T-helper 2 cell treated with Interferon-gamma antibody and Interleukin-4, amounts not matched to agents 100 ng/mL and 5 ng/mL, for 36 hours (primary cell): ENCODE data around the gene TNNC2. TPM values are rescaled to one million over a fixed set of nuclear protein-coding genes. Genes with fewer than 3 reads are reported as not detected.

Experiments
- intact Hi-C: fragments of 100-400 bp; cut with micrococcal nuclease; formaldehyde crosslinking; loops from one replicate; pipeline ENCODE4 v1.15.1; 2023
- total RNA-seq: library from RNA; stranded (reverse); gene quantifications from 2 replicates; pipeline ENCODE4 v1.2.3, GENCODE V29; 2022

Gene TNNC2
- total RNA-seq, 1 donor from 2014 or later = not detected

DNA sequence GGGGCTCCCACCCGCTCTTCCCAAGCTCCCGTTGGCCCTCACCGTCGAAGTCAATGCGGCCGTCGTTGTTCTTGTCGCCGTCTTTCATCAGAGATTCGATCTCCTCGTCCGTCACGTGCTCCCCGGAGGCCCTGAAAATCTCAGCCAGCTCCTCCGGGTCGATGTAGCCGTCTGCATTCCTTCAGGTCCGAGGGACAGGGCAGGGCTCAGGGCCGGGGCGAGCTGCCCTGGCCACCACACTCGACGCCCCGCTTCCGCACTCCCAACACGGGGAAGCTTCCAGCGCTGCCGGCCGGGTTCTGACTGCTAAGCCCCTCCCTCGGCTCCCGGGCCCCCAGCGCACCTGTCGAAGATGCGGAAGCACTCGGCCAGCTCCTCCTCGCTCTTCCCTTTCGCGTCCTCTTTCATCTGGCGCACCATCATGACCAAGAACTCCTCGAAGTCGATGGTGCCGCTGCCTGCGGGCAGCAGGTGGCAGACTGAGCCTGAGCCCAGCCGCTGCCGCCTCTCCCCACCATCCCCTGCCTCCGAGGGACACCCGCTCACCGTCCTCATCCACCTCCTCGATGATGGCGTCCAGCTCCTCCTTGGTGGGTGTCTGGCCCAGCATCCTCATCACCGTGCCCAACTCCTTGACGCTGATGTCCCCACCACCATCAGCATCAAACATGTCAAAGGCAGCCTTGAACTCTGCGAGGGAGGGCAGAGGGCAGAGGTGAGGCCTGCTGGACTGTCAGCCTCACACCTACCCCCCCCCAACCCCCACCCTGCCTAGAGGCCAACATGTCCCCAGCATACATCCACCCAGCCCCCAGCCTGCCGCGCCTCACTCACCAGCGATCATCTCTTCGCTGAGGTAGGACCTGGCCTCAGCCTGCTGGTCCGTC lies 2.9 kb downstream of the TNNC2 start:
- intact Hi-C loops = no loop called here

DNA sequence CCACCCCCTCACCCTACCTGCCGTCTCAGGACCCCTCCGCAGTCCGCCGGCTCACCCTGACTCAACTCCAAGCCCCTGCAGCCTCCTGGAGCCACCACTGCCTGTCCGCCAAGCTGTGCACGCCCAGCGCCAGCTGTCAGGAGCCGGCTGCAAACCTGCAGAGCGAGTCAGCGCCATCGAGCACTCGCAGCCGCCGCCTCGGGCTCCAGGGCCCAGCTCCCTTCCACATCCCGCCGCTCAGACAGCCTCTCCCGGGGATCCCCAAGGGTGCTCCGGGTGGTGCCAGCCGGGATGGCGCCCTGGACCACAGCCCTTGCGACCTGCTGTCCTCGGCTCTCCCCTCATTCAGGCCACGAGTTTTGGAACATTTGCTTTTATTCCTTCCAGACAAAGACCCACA lies 4.3 kb downstream of the TNNC2 start:
- intact Hi-C loops = no loop called here

DNA sequence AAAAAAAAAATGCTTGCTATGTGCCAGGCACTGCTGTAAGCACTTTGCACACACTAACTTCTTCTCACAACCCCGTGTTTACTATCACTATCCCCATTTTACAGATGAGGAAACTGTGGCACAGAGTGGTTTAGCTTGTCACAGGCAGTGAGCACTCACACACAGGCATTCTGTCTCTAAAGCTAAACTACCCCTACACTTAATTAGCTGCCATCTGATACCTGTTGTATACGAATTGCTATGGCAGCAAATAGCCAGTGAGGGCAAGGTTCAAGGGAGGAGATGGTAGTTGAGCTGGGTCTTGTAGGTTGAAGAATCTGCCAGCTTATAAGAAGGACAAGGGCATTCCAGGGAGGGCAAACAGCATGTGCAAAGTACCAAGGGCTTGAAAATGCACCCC lies 5.2 kb downstream of the TNNC2 start:
- intact Hi-C loops = no loop called here

DNA sequence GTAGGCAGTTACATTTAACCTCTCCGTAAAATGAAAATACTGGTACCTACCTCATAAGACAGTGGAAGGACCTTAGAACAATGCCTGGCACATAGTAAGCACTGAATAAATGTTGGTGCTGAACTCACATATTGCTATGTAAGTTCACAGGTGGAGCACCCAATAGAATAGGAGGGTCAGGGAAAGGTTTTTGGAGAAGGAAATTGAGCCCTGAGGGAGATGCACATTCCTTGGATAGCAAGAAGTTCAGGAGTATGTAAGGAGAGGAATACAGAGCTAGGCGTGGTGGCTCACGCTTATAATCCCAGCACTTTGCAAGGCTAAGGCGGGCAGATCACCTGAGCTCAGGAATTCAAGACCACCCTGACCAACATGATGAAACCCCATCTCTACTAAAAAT lies 7.6 kb downstream of the TNNC2 start:
- intact Hi-C loops = no loop called here

DNA sequence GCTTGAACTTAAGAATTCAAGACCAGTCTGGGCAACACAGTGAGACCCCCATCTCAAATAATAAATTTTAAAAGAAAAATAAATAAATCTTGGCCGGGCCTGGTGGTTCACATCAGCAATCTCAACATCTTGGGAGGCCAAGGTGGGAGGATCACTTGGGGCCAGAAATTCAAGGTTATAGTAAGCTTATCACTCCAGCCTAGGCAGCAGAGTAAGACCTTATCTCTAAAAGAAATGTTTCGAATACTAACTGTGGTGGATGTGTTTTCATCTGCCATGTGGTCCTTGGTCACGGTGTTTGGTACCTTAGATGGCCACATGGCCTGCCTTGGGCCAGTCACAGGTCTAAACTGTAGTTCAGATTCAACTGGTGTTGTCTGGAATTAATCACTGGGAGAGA lies 8.9 kb downstream of the TNNC2 start:
- intact Hi-C loops = no loop called here

DNA sequence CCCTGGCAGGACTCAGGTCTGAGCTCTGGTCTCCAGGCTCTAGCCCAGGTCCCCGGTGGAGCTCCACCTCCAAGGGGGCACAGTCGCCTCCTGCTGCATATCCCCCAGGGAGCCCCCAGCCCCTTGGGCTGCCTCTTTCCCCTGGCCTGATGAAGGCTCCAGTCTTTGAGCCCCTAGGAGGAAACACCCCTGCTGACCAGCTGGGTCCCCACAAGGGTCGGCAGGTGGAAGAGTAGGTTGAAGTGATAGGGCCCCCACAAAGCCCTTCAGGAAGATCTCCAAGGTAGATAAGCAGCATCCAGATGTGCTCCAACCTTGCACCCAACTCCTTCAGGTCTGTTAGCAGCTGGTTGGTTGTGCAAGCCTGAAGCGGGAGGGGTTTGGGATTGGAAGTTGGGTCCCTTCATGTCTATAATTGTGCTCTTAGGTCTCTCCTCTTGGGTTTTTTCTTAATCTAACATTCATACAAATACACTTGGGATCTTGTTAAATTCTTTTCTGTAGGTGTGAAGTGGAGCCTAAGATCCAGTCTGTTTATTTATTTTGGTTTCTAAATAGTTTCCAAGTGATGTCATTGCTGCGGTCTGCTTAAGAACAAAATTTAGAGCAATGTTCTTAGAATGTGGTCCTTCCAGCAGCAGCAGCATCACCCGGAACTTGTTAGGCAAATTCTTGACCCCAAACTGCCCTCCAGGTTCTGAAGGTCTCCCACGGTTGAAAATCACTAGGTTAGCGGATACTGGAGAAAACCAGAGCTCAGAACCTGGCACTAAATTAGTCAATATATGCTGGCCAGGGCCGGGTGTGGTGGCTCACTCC lies 9.5 kb downstream of the TNNC2 start:
- intact Hi-C loops = no loop called here

DNA sequence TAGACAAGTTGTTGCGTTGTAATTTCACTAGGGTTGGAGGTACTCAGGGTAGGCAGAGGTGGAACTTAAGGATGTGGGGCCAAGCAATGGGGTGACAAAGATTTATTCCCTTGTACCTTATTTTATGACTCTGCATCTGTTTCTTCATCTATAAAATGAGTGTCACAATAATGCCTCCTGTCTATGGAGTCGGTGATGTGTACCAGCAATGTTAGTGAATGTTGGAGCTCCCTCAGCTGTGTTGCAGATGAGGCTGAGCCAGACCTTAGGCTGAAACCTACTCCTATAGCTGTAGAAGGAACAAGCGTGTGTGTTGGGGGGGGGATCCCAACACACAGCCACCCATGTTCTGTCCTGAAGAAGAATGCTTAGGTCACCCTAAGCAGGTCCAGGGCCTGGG lies 10.2 kb downstream of the TNNC2 start:
- intact Hi-C loops = no loop called here

DNA sequence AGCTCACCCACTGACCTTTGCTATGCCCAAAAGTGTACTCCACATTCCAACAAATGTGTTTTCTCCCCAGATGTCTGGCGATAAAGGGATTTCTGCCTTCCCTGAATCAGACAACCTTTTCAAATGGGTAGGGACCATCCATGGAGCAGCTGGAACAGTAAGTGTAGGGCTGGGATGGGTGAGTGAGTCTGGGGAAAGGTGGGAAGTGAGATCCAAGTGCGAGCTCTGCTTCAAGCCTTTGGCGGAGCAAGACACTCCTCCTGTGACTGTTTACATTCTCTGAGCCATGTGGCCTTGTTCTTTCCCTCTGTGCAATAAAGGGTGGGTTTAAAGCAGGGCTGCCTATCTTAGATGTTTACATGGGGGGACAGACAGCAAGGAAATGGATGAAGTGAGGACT lies 12.8 kb downstream of the TNNC2 start:
- intact Hi-C loops = loop anchor here (5.0 kb wide), 2 partner anchors 118 to 158 kb away; partner anchors contain the start of genes PCIF1 and ZNF335

DNA sequence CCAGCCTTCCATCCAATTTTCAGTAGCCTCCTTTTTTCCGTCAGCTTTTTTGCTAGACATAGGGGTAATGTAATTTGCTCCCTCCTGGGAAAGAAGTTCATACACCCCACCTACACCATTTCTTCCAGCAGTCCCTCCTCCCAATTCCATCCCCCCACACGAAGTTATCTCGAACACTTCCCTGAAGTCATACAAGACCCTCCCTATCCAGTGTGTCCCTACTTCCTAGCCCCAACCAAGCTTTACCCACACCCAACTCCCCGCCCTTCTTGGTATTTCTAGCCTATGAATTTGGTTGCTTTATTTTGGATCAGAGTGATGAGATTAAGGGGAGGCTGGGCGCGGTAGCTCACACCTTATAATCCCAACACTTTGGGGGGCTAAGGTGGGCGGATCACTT lies 13.6 kb downstream of the TNNC2 start:
- intact Hi-C loops = loop anchor here (2.0 to 5.0 kb wide), 4 partner anchors 15 to 159 kb away; partner anchors contain the start of genes CTSA, NEURL2, PCIF1 and ZNF335

DNA sequence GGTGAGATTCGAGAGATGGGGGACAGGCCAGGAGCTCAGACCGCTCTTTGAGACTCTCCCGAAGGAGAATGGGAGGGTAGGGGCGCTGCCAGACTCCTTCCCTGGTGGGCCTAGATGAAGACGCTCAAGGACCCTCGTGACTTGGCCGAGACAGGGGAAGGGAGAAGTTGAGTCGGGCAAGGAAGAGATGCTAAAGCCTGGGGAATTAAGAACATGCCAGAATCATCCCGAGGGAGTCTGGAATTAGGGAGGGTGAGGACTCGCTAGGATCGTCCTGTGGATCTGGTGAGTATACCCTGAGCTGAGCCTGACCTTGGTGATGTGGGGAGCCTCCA lies 14.1 kb downstream of the TNNC2 start:
- intact Hi-C loops = loop anchor here (2.0 to 5.0 kb wide), 4 partner anchors 14 to 159 kb away; partner anchors contain the start of genes CTSA, NEURL2, PCIF1 and ZNF335

DNA sequence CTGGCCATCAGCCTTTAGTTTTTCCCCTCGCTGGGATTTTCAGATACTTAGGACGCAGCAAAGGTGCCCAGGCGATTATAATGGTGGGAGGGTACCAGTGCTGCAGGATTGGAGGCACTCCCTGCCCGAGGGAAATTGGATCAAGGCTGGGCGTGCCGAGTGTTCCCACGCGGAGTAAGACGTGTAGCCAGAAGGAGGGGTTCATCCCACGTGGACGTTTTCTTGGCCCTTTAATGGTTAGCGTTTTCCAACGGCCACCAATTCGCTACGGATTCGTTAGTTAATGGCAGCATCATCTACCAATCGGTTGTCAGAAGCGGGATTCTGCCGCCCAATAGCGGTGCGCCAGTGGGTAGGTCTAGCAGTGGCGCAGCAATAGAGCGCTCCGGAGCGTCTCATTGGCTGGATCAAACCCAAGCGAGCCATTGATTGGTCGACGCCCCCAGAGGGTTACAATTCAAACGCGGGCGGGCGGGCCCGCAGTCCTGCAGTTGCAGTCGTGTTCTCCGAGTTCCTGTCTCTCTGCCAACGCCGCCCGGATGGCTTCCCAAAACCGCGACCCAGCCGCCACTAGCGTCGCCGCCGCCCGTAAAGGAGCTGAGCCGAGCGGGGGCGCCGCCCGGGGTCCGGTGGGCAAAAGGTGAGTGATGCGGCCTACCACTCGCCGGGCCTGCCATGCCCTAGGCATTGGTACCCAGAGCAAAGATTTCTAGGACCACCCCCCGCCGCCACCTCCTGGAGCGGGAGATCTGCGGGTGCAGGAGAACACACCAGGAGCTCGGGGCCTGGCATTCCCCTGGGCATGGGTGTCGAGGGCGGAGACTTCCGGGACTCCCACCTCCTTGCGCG lies 14.7 kb downstream of the TNNC2 start, which contains the start of gene UBE2C:
Gene UBE2C, plus strand, starts transcription at position 488 of the 849 bp plus-strand sequence. Its CDS starts 52 bp downstream, at position 540.
- intact Hi-C loops = loop anchor here (1.0 to 5.0 kb wide), 6 partner anchors 14 to 160 kb away; partner anchors contain the start of genes ACOT8, CTSA, DNTTIP1 and NEURL2

DNA sequence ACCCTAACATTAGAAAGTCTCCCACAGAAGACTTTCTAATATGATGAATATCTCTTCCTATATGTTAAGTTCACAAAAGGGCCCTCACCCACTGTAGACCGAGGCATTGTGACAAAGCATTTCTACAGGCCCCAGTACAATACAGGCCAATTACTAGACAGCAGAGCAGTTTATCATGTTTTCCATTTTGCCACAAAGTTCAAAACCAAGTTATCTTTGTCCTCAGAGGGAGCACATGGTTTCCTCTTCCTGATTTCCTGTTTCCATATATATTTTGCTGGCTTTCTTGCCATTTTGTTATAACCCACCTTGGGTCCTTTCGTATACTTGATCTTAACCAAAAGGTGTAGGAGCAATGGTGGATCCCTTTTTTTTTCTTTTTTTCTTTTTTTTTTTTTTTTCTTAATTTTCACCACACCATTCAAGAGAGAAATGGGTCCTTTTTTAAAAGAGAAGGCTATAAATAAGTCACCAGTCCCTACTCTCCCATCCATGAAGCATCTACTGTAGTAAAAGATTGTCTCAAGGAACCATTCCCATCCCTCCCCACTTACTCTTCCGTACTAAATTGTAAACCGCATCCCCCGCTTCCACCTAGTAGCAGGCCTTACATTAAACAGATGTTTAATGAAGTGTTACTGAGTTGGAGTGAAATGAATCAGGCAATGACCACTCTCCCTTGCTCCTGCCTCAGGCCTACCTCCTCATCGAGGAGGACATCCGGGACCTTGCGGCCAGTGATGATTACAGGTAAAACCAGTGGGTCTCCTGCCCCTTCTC lies 16.7 kb downstream of the TNNC2 start:
- intact Hi-C loops = loop anchor here (5.0 kb wide), 2 partner anchors 122 to 162 kb away; partner anchors contain the start of genes PCIF1 and ZNF335

DNA sequence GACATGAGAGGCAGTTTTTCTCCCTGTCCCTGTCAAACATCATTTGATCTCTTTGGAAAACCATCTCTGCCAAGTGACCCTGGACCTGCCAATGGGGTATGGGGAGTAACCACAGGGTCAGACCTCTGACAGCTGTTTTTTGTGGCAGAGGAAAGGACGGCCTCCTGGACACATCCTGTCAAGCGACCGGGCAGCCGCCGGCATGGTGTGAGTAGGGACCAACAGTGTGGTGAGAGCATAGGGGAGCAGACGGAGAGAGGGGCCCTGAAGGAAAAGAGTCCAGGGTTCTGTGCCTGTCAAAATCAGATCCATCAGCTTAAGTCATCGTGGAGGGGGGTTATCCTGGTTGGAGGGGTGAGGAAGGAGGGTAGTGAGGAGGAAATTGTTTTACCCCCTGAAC lies 25.3 kb downstream of the TNNC2 start:
- intact Hi-C loops = no loop called here

DNA sequence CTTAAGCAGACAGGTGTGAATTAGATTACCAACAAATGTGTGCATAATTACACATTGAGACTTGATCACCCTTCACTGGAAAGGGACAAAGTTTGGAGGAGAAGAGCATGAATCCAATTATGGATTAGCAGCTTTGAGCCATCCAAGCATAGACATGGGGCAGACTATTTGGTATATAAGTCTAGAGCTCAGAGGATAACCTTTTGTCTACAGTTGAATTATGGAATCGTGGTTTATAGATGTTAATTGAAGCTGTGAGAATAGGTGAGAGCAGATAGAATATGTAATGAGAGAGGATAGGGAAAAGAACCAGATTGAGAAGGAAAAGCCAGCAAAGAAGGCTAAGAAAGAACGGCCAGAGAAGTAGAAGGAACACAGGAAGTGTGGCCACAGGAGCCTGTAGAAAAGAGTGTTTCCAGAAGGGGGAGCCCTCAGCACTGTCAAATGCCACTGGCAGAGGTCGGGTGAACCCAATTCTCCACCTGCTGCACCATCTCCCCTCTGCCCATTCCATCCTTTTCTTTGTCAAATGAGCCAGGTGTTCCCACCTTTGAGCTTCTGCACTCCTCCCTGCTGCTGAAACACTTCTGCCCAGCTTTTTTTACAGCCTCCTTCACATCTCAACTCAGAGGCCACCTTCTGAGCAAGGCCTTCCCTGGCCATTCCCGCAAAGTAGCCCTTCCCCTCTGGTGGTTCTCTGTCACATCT lies 28.0 kb downstream of the TNNC2 start:
- intact Hi-C loops = loop anchor here (1.0 to 10.0 kb wide), 5 partner anchors 14 to 1584 kb away; partner anchors contain the start of genes OSER1, PCIF1 and UBE2C

DNA sequence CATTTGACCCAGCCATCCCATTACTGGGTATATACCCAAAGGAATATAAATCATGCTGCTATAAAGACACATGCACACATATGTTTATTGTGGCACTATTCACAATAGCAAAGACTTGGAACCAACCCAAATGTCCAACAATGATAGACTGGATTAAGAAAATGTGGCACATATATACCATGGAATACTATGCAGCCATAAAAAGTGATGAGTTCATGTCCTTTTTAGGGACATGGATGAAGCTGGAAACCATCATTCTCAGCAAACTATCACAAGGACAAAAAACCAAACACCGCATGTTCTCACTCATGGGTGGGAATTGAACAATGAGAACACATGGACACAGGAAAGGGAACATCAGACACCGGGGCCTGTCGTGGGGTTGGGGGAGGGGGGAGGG lies 29.2 kb downstream of the TNNC2 start:
- intact Hi-C loops = loop anchor here (2.0 to 10.0 kb wide), 3 partner anchors 15 to 1583 kb away; partner anchors contain the start of genes OSER1, PCIF1 and UBE2C

DNA sequence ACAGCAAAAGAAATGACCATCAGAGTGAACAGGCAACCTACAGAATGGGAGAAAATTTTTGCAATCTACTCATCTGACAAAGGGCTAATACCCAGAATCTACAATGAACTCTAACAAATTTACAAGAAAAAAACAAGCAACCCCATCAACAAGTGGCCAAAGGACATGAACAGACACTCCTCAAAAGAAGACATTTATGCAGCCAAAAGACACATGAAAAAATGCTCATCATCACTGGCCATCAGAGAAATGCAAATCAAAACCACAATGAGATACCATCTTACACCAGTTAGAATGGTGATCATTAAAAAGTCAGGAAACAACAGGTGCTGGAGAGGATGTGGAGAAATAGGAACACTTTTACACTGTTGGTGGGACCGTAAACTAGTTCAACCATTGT lies 29.6 kb downstream of the TNNC2 start:
- intact Hi-C loops = loop anchor here (10.0 kb wide), 1 partner anchor 1583 kb away; the partner anchor contains the start of gene OSER1

DNA sequence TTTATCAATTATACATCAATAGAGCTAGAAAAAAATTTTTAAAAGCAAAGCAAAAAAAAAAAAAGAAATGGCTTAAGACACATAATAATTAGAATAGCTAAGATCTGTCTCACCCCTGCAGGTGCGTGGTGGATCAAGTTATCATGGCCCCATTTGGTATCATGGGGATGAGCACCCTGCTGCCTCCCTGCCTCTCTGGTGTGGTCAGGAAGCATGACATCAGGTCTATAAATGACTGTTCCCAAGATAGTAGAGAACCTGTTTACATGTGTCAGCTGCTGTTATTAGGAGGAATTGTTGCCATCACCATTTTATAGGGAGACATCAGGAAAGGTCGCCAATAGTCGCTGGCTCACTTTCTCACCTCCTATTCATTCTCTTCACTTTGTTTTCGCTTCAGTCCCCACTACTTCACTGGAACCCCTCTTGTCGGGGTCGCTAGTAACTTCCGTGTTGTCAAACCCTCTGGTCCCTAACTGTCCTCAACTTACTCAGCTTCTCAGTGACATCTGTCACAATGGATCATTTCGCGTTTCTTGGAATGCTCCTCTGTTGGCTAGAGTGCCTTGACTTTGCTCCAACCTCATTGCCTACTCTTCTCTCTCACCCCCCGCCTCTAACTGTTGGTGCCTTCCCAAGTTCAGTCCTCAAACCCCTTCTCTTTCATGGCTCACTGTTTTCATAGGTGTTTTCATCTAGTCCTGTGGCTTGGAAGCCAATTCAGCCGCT lies 30.6 kb downstream of the TNNC2 start:
- intact Hi-C loops = loop anchor here (10.0 kb wide), 1 partner anchor 1582 kb away; the partner anchor contains the start of gene OSER1
